Measurements from ENCODE around the gene PKP3. TPM values are rescaled to one million over a fixed set of nuclear protein-coding genes. Genes with fewer than 3 reads are reported as not detected.

Gene PKP3
- total RNA-seq, 2 donors from 2014 or later, result 2.0 to 5.9 TPM

DNA sequence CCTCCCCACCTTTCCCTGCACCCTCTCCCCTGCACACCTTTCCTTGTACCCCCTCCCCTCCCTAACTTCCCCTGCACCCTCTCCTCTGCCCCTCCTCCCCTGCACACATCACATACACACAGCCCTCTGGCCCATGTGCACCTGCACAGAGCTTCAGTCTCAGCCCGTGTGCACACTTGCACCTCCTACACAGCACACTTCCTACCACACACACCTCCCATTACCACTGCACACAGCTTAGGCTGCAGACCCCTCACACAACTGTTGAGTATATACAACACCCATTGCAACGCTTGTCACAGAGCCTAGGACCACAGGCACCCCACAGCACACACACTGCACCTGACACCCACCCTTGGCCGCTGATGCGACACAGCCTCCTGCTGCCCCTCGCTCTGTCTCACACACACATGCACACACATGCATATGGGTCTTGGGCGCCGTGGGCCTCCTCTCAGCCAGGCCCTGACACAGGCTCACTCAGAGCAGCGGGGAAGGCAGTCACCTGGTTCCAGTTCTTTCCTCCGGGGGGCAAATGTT is 20.4 kb downstream of the PKP3 start:
- DNase-seq (ENCODE audit: low spot score) (no peak), ATAC-seq (ENCODE audit: insufficient number of reproducible peaks, low FRiP score, low read depth) (no peak)
- no peaks in the 10 kb centered on the region for H3K9me3 ChIP-seq
- TF ChIP-seq, protein P1, sequence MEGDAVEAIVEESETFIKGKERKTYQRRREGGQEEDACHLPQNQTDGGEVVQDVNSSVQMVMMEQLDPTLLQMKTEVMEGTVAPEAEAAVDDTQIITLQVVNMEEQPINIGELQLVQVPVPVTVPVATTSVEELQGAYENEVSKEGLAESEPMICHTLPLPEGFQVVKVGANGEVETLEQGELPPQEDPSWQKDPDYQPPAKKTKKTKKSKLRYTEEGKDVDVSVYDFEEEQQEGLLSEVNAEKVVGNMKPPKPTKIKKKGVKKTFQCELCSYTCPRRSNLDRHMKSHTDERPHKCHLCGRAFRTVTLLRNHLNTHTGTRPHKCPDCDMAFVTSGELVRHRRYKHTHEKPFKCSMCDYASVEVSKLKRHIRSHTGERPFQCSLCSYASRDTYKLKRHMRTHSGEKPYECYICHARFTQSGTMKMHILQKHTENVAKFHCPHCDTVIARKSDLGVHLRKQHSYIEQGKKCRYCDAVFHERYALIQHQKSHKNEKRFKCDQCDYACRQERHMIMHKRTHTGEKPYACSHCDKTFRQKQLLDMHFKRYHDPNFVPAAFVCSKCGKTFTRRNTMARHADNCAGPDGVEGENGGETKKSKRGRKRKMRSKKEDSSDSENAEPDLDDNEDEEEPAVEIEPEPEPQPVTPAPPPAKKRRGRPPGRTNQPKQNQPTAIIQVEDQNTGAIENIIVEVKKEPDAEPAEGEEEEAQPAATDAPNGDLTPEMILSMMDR (IDR thresholded peaks at IDR 0.05), result no peak
- peak overlapping the region; percentile 65 for H3K4me3 ChIP-seq
- H3K27ac ChIP-seq, result no peak overlapping the region
- H3K4me1 ChIP-seq (ENCODE audit: control insufficient read depth in 1 of 2, low read depth in 2 of 2), result peaks cover 0 to 13% of the 10 kb centered on the region in 2 donors
- H3K27me3 ChIP-seq (replicated peaks; ENCODE audit: insufficient read depth), result no peaks in the 10 kb centered on the region
- H3K36me3 ChIP-seq, result no peaks in the 10 kb centered on the region

- ATAC-seq (ENCODE audit: insufficient number of reproducible peaks, low FRiP score, low read depth) (no peak), DNase-seq (ENCODE audit: low spot score) (no peak)
- H3K27ac ChIP-seq, result peak overlapping the region in 1 of 2 donors; percentile 38
- TF ChIP-seq, protein P1 (IDR thresholded peaks at IDR 0.05), result no peak
- peak overlapping the region; percentile 72 for H3K4me3 ChIP-seq
- H3K4me1 ChIP-seq (ENCODE audit: control insufficient read depth in 1 of 2, low read depth in 2 of 2), result peaks cover 0 to 13% of the 10 kb centered on the region in 2 donors
- no peaks in the 10 kb centered on the region for H3K27me3 ChIP-seq (replicated peaks; ENCODE audit: insufficient read depth)
- no peaks in the 10 kb centered on the region for H3K36me3 ChIP-seq
- no peaks in the 10 kb centered on the region for H3K9me3 ChIP-seq
Observed at GRCh38 chr11:415640-416041, 21.6 kb downstream of the PKP3 start.

GRCh38 chr11:416051-416756 is 22.2 kb downstream of the PKP3 start:
- ATAC-seq (ENCODE audit: insufficient number of reproducible peaks, low FRiP score, low read depth) (no peak), DNase-seq (ENCODE audit: low spot score) (no peak)
- no peaks in the 10 kb centered on the region for H3K9me3 ChIP-seq
- peak overlapping the region in 1 of 2 donors; percentile 38 for H3K27ac ChIP-seq
- no peaks in the 10 kb centered on the region for H3K27me3 ChIP-seq (replicated peaks; ENCODE audit: insufficient read depth)
- H3K4me1 ChIP-seq (ENCODE audit: control insufficient read depth in 1 of 2, low read depth in 2 of 2), result peaks cover 0 to 13% of the 10 kb centered on the region in 2 donors
- H3K4me3 ChIP-seq, result peak overlapping the region; percentile 72
- TF ChIP-seq, protein P1 (IDR thresholded peaks at IDR 0.05), result no peak
- H3K36me3 ChIP-seq, result no peaks in the 10 kb centered on the region

GRCh38 chr11:416757-417621 is 23.0 kb downstream of the PKP3 start:
- Histone ChIP-seq H3K9me3 (no peaks in the 10 kb centered on the region), H3K4me3 (peak overlapping the region; percentile 72), H3K27ac (peak overlapping the region in 1 of 2 donors; percentile 38), H3K4me1 (ENCODE audit: control insufficient read depth in 1 of 2, low read depth in 2 of 2) (peaks cover 0 to 13% of the 10 kb centered on the region in 2 donors), H3K27me3 (replicated peaks; ENCODE audit: insufficient read depth) (no peaks in the 10 kb centered on the region), H3K36me3 (no peaks in the 10 kb centered on the region)
- TF ChIP-seq, protein P1 (IDR thresholded peaks at IDR 0.05), result no peak
- DNase-seq (ENCODE audit: low spot score), result no peak
- ATAC-seq (ENCODE audit: insufficient number of reproducible peaks, low FRiP score, low read depth), result no peak

Data from thoracic aorta (tissue), 2 donors.